Thoracic aorta (tissue), 2 donors: ENCODE results near the gene TENM3. TPM values are rescaled to one million over a fixed set of nuclear protein-coding genes. Genes with fewer than 3 reads are reported as not detected.

Experiments used
- ATAC-seq: fragments of 150-250 bp; one replicate; pipeline ENCODE4 v1.8.0; 2017; ENCODE audit warnings: low read depth; ENCODE audit not compliant: insufficient number of reproducible peaks, low FRiP score
- DNase-seq: peaks from one replicate; pipeline ENCODE4 v3.0.0-alpha.2; 2020; ENCODE audit warnings: low spot score
- H3K27ac ChIP-seq, 2 donors: fragments of 200-600 bp; sonication (generic); 1 replicate in 1 of 2; 2 replicates in 1 of 2; pipeline ENCODE4 v1.5.1; 2016; ENCODE audit warnings: mild to moderate bottlenecking in 2 of 2, moderate library complexity in 2 of 2
- H3K27me3 ChIP-seq: fragments of 200-600 bp; sonication (generic); replicated peaks from 2 replicates; pipeline ENCODE4 v1.6.0; 2016; ENCODE audit warnings: mild to moderate bottlenecking; ENCODE audit not compliant: insufficient read depth
- H3K36me3 ChIP-seq: fragments of 200-600 bp; sonication (generic); one replicate; pipeline ENCODE4 v1.5.1; 2016
- H3K4me1 ChIP-seq, 2 donors: fragments of 200-600 bp; sonication (generic); 1 replicate in 1 of 2; 2 replicates in 1 of 2; pipeline versions ENCODE4 v1.5.1 to v1.6.0; 2016; ENCODE audit warnings: low read depth in 2 of 2, mild to moderate bottlenecking in 1 of 2; ENCODE audit not compliant: control insufficient read depth in 1 of 2
- H3K4me3 ChIP-seq: fragments of 200-600 bp; sonication (generic); 2 replicates; pipeline ENCODE4 v1.5.1; 2016; ENCODE audit warnings: mild to moderate bottlenecking
- H3K9me3 ChIP-seq: fragments of 200-600 bp; sonication (generic); 2 replicates; pipeline ENCODE4 v1.5.1; 2016
- total RNA-seq, 2 donors: library from RNA; depleted of rRNA; stranded (reverse); fragments of >200 nt; gene quantifications; one replicate each; pipeline versions ENCODE4 v1.1.0 to v1.2.3, GENCODE V29; 2016
- TF ChIP-seq, protein P1 (sequence below): fragments of 200-600 bp; sonication (generic); IDR thresholded peaks from one replicate; pipeline ENCODE4 v1.5.1; 2019; ENCODE audit warnings: antibody characterized with exemption

The TENM3 gene
- total RNA-seq, 2 donors from 2014 or later: 0.68 to 8.0 TPM

DNA sequence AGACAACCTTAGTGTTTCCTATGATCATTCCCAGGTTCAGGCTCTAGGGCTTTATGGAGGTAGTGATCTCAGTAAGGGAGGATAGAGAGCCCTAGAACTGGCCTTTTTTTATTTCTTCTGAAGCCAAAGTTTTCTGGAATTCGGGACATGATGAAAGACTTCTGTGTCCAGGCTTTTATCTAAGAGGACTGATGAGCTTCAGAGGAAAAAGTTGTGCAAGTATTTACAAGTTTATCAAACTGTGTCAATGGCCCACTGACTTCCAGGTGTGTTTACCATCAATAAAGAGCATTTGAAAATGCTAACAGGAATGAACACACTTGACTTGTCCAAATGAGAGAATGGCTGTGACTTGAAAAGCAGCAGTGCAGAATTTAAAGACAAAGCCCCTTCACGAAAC lies 419.3 kb downstream of the TENM3 start:
- TF ChIP-seq, protein P1, sequence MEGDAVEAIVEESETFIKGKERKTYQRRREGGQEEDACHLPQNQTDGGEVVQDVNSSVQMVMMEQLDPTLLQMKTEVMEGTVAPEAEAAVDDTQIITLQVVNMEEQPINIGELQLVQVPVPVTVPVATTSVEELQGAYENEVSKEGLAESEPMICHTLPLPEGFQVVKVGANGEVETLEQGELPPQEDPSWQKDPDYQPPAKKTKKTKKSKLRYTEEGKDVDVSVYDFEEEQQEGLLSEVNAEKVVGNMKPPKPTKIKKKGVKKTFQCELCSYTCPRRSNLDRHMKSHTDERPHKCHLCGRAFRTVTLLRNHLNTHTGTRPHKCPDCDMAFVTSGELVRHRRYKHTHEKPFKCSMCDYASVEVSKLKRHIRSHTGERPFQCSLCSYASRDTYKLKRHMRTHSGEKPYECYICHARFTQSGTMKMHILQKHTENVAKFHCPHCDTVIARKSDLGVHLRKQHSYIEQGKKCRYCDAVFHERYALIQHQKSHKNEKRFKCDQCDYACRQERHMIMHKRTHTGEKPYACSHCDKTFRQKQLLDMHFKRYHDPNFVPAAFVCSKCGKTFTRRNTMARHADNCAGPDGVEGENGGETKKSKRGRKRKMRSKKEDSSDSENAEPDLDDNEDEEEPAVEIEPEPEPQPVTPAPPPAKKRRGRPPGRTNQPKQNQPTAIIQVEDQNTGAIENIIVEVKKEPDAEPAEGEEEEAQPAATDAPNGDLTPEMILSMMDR: no peak
- no peak overlapping the region for H3K4me3 ChIP-seq

DNA sequence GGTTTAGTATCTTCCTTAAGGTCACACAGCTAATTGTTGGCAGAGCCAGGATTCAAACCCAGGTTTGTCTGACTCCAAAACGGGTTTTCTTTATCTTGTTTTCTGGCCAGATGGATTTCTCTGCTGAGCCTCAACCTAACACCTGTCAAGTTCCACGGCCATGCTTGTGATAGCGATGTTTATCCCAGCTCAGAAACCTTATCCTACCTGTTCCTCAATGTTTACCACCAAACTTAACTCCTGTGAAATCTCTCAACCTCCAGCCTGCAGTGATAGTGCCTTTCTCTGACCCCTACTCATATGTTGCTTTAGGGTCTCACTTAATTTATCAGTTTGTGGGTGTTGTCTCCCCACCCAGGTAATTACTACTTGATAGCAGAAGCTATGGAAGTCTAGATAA lies 428.0 kb downstream of the TENM3 start:
- H3K9me3 ChIP-seq: no peaks in the 10 kb centered on the region
- H3K4me1 ChIP-seq: no peaks in the 10 kb centered on the region
- ATAC-seq: no peak
- no peak overlapping the region for H3K27ac ChIP-seq
- no peaks in the 10 kb centered on the region for H3K36me3 ChIP-seq
- no peaks in the 10 kb centered on the region for H3K27me3 ChIP-seq
- no peak for DNase-seq
- H3K4me3 ChIP-seq: no peak overlapping the region
- TF ChIP-seq, protein P1: no peak

More for the DNA sequence above, 419.3 kb downstream of the TENM3 start:
- H3K36me3 ChIP-seq: no peaks in the 10 kb centered on the region
- H3K27me3 ChIP-seq: no peaks in the 10 kb centered on the region
- ATAC-seq (no peak), DNase-seq (no peak)
- H3K27ac ChIP-seq: no peak overlapping the region
- no peaks in the 10 kb centered on the region for H3K4me1 ChIP-seq
- peaks cover 6% of the 10 kb centered on the region for H3K9me3 ChIP-seq

DNA sequence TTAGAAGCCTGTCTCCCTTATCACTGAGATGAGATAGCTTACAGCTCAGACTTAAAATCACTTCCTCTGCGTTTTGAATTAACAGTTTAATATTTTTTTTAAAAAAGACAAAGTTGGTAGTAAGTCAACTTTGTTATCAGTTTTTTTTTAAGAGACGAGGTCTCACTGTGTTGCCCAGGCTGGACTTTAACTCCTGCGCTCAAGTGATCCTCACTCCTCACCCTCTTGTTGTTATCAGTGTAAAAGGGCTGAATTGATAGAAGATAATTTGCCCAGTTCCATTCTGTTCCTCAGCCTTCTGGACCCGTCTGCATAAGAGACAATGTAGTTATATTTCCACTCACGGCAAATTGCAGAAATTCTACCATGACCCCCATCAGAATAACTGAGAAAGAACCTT lies 428.5 kb downstream of the TENM3 start:
- TF ChIP-seq, protein P1: no peak
- ATAC-seq: no peak

DNA sequence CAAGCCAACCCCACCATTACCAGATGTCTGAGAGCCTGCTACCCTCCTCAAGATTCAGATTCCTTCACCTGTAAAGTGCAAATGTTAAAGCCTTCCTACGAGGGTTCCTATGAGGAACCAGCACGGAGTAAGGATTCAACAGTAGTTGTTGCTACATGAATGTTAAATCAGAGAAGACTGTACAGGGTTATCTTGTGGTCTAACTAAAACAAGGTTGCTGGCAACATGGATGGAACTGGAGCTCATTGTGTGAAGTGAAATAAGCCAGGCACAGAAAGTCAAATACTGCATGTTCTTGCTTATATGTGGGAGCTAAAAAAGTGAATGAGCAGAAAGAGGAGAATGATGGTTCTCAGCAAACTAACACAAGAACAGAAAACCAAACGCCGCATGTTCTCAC lies 435.4 kb downstream of the TENM3 start:
- ATAC-seq (no peak), DNase-seq (no peak)
- no peaks in the 10 kb centered on the region for H3K27me3 ChIP-seq
- no peak overlapping the region for H3K27ac ChIP-seq
- no peaks in the 10 kb centered on the region for H3K9me3 ChIP-seq
- H3K36me3 ChIP-seq: no peaks in the 10 kb centered on the region
- TF ChIP-seq, protein P1: no peak
- H3K4me1 ChIP-seq: no peaks in the 10 kb centered on the region
- no peak overlapping the region for H3K4me3 ChIP-seq

More for the DNA sequence above, 428.5 kb downstream of the TENM3 start:
- no peak for DNase-seq
- H3K9me3 ChIP-seq: no peaks in the 10 kb centered on the region
- H3K36me3 ChIP-seq: no peaks in the 10 kb centered on the region
- H3K27me3 ChIP-seq: no peaks in the 10 kb centered on the region
- no peak overlapping the region for H3K27ac ChIP-seq
- H3K4me1 ChIP-seq: no peaks in the 10 kb centered on the region
- no peak overlapping the region for H3K4me3 ChIP-seq

DNA sequence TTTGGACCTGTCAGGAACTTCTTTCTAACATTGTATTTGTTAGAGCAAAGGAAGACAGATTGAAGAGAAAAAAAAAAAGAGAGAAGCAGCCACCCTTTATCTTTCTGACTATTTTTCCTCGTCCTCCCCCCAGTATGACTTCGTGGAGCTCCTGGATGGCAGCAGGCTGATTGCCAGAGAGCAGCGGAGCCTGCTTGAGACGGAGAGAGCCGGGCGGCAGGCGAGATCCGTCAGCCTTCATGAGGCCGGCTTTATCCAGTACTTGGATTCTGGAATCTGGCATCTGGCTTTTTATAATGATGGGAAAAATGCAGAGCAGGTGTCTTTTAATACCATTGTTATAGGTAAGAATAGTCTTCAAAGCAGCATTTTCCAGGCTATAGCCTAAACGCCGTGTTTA lies 436.3 kb downstream of the TENM3 start:
- Histone ChIP-seq H3K27ac (no peak overlapping the region), H3K4me1 (no peaks in the 10 kb centered on the region), H3K9me3 (no peaks in the 10 kb centered on the region), H3K36me3 (no peaks in the 10 kb centered on the region), H3K27me3 (no peaks in the 10 kb centered on the region), H3K4me3 (no peak overlapping the region)
- DNase-seq (no peak), ATAC-seq (no peak)
- TF ChIP-seq, protein P1: no peak
